Keratinocyte (primary cell): Measurements from ENCODE around the gene RBCK1. TPM values are rescaled to one million over a fixed set of nuclear protein-coding genes. Genes with fewer than 3 reads are reported as not detected.

Experiments
- DNase-seq: peaks from one replicate; pipeline ENCODE4 v3.0.0-alpha.2; 2011; ENCODE audit warnings: low read depth, missing footprints, low spot score
- FAIRE-seq: peaks from 2 replicates; lab custom pipeline; 2011; peaks lifted over from hg19 to GRCh38; lab: Jason Lieb, UNC
- H2AFZ ChIP-seq: 2 replicates; pipeline ENCODE4 v1.6.0; 2012; ENCODE audit warnings: low read length, control low read depth, inconsistent platforms; ENCODE audit not compliant: control insufficient read depth
- H3K27ac ChIP-seq: 2 replicates; pipeline ENCODE4 v1.5.1; 2011; ENCODE audit warnings: low read length; ENCODE audit not compliant: control insufficient read depth, insufficient read depth
- H3K27me3 ChIP-seq: 3 replicates; pipeline ENCODE4 v1.6.0; 2011; ENCODE audit warnings: low read length; ENCODE audit not compliant: control insufficient read depth, insufficient read depth; ENCODE audit errors: extremely low read depth
- H3K36me3 ChIP-seq, 2 experiments: 2 replicates in 1 of 2; 3 replicates in 1 of 2; pipeline ENCODE4 v1.5.1; 2011; ENCODE audit warnings: low read length in 2 of 2, mild to moderate bottlenecking in 1 of 2; ENCODE audit not compliant: control insufficient read depth in 2 of 2, insufficient read depth in 2 of 2; ENCODE audit errors: extremely low read depth in 1 of 2
- H3K4me1 ChIP-seq: 3 replicates; pipeline ENCODE4 v1.5.1; 2011; ENCODE audit warnings: low read length; ENCODE audit not compliant: control insufficient read depth, insufficient read depth; ENCODE audit errors: extremely low read depth
- H3K4me2 ChIP-seq: 3 replicates; pipeline ENCODE4 v1.6.0; 2011; ENCODE audit warnings: low read depth, low read length; ENCODE audit not compliant: control insufficient read depth, insufficient read depth; ENCODE audit errors: extremely low read depth
- H3K4me3 ChIP-seq, 3 experiments: fragments of 200-600 bp in 1 of 3; sonication (generic) in 1 of 3; 2 replicates in 2 of 3; 3 replicates in 1 of 3; pipeline ENCODE4 v1.5.1; 2011 to 2016; ENCODE audit warnings: low read length in 3 of 3, mild to moderate bottlenecking in 3 of 3, control low read depth in 2 of 3, inconsistent platforms in 1 of 3, low read depth in 1 of 3, mixed read lengths in 1 of 3, mixed run types in 1 of 3, moderate library complexity in 1 of 3; ENCODE audit not compliant: control insufficient read depth in 2 of 3, insufficient read depth in 2 of 3; ENCODE audit errors: extremely low read depth in 1 of 3
- H3K79me2 ChIP-seq: 2 replicates; pipeline ENCODE4 v1.6.0; 2012; ENCODE audit warnings: low read length; ENCODE audit not compliant: control insufficient read depth, insufficient read depth
- H3K9ac ChIP-seq: 3 replicates; pipeline ENCODE4 v1.6.0; 2011; ENCODE audit warnings: low read length; ENCODE audit not compliant: control insufficient read depth, insufficient read depth; ENCODE audit errors: extremely low read depth
- H3K9me1 ChIP-seq: 3 replicates; pipeline ENCODE4 v1.6.0; 2011; ENCODE audit warnings: low read length; ENCODE audit not compliant: control insufficient read depth, insufficient read depth; ENCODE audit errors: extremely low read depth
- H3K9me3 ChIP-seq: 2 replicates; pipeline ENCODE4 v1.5.1; 2012; ENCODE audit warnings: low read depth, low read length; ENCODE audit not compliant: control insufficient read depth
- H4K20me1 ChIP-seq: 3 replicates; pipeline ENCODE4 v1.6.0; 2011; ENCODE audit warnings: low read length; ENCODE audit not compliant: control insufficient read depth, insufficient read depth; ENCODE audit errors: extremely low read depth
- EZH2 ChIP-seq: IDR thresholded peaks from one replicate; pipeline ENCODE4 v1.6.1; 2012; ENCODE audit warnings: inconsistent platforms, mild to moderate bottlenecking, low read length, moderate library complexity
- dilution Hi-C: fragments of 300-500 bp; cut with MboI; formaldehyde crosslinking; loops from one replicate; pipeline ENCODE4 v1.7.0; 2020; ENCODE audit warnings: low sequenced_read_pairs; ENCODE audit not compliant: extremely low pct_ligation_motif_present
- polyA plus RNA-seq, 5 experiments: library from polyadenylated mRNA; depleted of rRNA in 3 of 5; stranded (reverse) in 3 of 5; stranded (forward) in 1 of 5; unstranded in 1 of 5; fragments of >200 nt; gene quantifications; 1 replicate in 1 of 5; 2 replicates in 3 of 5; 3 replicates in 1 of 5; pipeline versions ENCODE4 v1.2.1 to v1.2.3, GENCODE V29; 2011 to 2012; ENCODE audit warnings: missing spikeins in 2 of 5, low read depth in 1 of 5, low replicate concordance in 1 of 5
- TF ChIP-seq, protein P1 (sequence below), 3 experiments: IDR thresholded peaks in 1 of 3; conservative IDR thresholded peaks in 1 of 3; optimal IDR thresholded peaks in 1 of 3; 2 replicates in 2 of 3; 3 replicates in 1 of 3; pipeline versions ENCODE3 to v1.5.1; 2011; ENCODE audit warnings: low read length in 3 of 3, mild to moderate bottlenecking in 3 of 3, moderate library complexity in 2 of 3, control low read depth in 1 of 3, inconsistent platforms in 1 of 3; ENCODE audit not compliant: insufficient read depth in 2 of 3; ENCODE audit errors: extremely low read depth in 1 of 3

Gene RBCK1
- polyA plus RNA-seq, 1 donor (not counting 4 experiments of a cell fraction or from before 2014, with no cell fraction given): 136 TPM

DNA sequence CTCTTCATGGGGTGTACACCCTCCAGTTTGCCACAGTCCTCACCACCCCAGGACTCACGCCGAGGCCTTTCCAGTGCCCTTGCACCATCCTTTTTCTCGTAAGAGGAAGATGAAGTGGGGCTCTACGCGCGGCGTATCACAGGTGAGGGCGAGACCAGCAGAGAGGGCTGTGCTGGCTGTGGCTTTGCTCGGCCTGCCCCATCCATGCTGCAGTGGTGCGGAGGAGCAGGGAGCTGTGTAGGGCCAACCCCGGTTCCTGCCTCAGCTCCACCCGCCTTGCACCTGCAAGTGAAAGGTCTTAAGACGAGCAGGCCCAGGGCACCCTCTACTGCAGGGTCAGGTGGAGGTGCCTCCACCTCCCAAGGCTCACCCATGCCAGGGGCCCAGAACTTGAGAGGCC is 24.1 kb downstream of the RBCK1 start:
- FAIRE-seq (no peak), DNase-seq (no peak)
- Histone ChIP-seq H3K9ac (no peak overlapping the region), H3K4me1 (peaks cover 5% of the 10 kb centered on the region), H3K27ac (no peak overlapping the region), H3K27me3 (no peaks in the 10 kb centered on the region), H4K20me1 (peaks cover 4% of the 10 kb centered on the region), H3K9me3 (no peaks in the 10 kb centered on the region), H3K4me2 (no peak overlapping the region), H3K36me3 (peaks cover 45 to 54% of the 10 kb centered on the region in 2 experiments), H2AFZ (no peak overlapping the region), H3K79me2 (no peaks in the 10 kb centered on the region), H3K9me1 (no peaks in the 10 kb centered on the region), H3K4me3 (no peak overlapping the region)
- dilution Hi-C loops: no loop called here
- TF ChIP-seq EZH2: no peak
- TF ChIP-seq, protein P1, sequence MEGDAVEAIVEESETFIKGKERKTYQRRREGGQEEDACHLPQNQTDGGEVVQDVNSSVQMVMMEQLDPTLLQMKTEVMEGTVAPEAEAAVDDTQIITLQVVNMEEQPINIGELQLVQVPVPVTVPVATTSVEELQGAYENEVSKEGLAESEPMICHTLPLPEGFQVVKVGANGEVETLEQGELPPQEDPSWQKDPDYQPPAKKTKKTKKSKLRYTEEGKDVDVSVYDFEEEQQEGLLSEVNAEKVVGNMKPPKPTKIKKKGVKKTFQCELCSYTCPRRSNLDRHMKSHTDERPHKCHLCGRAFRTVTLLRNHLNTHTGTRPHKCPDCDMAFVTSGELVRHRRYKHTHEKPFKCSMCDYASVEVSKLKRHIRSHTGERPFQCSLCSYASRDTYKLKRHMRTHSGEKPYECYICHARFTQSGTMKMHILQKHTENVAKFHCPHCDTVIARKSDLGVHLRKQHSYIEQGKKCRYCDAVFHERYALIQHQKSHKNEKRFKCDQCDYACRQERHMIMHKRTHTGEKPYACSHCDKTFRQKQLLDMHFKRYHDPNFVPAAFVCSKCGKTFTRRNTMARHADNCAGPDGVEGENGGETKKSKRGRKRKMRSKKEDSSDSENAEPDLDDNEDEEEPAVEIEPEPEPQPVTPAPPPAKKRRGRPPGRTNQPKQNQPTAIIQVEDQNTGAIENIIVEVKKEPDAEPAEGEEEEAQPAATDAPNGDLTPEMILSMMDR (optimal IDR thresholded peaks at IDR 0.05 in 1 of 3, IDR thresholded peaks at IDR 0.05 in 1 of 3, conservative IDR thresholded peaks at IDR 0.05 in 1 of 3; ENCODE audit: extremely low read depth in 1 of 3, insufficient read depth in 2 of 3, low read length in 3 of 3): no peak

DNA sequence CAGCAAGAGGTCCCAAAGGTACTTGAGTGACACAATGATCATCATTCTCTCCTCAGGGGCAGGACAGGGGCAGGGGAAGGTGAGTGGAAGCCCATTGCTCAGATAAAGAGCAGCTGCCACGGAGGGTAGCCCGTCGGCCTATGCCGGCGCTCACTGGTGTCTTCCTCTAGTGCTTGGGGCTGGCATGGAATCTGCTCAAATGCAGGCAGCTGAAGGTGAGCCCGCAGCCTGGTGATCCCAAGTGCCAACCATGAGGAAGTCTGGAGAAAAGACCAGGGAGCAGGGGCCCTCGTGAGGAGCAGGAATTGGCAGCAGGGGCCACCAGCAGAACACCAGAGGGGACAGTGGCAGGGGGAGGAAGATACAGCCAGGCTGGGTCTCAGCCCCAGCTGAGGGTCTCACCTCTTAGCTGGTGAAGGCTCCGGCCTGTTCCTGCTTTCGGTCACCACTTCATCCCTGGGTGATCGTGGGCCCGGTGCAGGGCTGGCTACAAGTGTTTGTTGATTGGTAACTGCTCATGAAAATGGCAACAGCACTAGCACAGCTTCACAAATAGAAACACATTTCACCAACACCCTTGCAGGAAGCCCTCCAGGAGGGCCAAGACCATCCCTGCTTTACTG is 24.7 kb downstream of the RBCK1 start:
- Histone ChIP-seq H3K36me3 (peaks cover 42 to 52% of the 10 kb centered on the region in 2 experiments), H2AFZ (no peak overlapping the region), H3K27me3 (no peaks in the 10 kb centered on the region), H3K4me2 (no peak overlapping the region), H3K4me3 (no peak overlapping the region), H4K20me1 (peaks cover 4% of the 10 kb centered on the region), H3K9me1 (no peaks in the 10 kb centered on the region), H3K79me2 (no peaks in the 10 kb centered on the region), H3K9me3 (no peaks in the 10 kb centered on the region), H3K27ac (no peak overlapping the region), H3K9ac (no peak overlapping the region), H3K4me1 (peaks cover 5% of the 10 kb centered on the region)
- FAIRE-seq (no peak), DNase-seq (no peak)
- dilution Hi-C loops: no loop called here
- TF ChIP-seq EZH2: no peak
- TF ChIP-seq, protein P1 (optimal IDR thresholded peaks at IDR 0.05 in 1 of 3, IDR thresholded peaks at IDR 0.05 in 1 of 3, conservative IDR thresholded peaks at IDR 0.05 in 1 of 3; ENCODE audit: extremely low read depth in 1 of 3, insufficient read depth in 2 of 3, low read length in 3 of 3): no peak
